Suprapubic skin (tissue), 4 donors: ENCODE data around the gene SH3BGR. TPM values are rescaled to one million over a fixed set of nuclear protein-coding genes. Genes with fewer than 3 reads are reported as not detected.

Experiments
- DNase-seq, 2 donors: peaks; one replicate each; pipeline ENCODE4 v3.0.0-alpha.2; 2019; ENCODE audit warnings: low spot score in 2 of 2
- H3K27ac ChIP-seq: fragments of 200-600 bp; sonication (generic); one replicate; pipeline ENCODE4 v1.5.1; 2019
- H3K27me3 ChIP-seq: fragments of 200-600 bp; sonication (generic); one replicate; pipeline ENCODE4 v1.5.1; 2019
- H3K36me3 ChIP-seq: fragments of 200-600 bp; sonication (generic); one replicate; pipeline ENCODE4 v1.5.1; 2019
- H3K4me1 ChIP-seq: fragments of 200-600 bp; sonication (generic); one replicate; pipeline ENCODE4 v1.5.1; 2019
- H3K4me3 ChIP-seq: fragments of 200-600 bp; sonication (generic); one replicate; pipeline ENCODE4 v1.5.1; 2019; ENCODE audit warnings: mild to moderate bottlenecking
- H3K9me3 ChIP-seq: fragments of 200-600 bp; sonication (generic); one replicate; pipeline ENCODE4 v1.5.1; 2019
- CTCF ChIP-seq, 2 donors: fragments of 200-600 bp in 1 of 2; fragments of 450-650 bp in 1 of 2; sonication (generic) in 1 of 2; IDR thresholded peaks; one replicate each; pipeline ENCODE4 v1.5.1; 2016 to 2019; ENCODE audit warnings: antibody characterized with exemption in 2 of 2, mild to moderate bottlenecking in 1 of 2, moderate library complexity in 1 of 2
- EP300 ChIP-seq: sonication (generic); formaldehyde crosslinking; IDR thresholded peaks from one replicate; pipeline ENCODE4 v1.6.1; 2017; ENCODE audit warnings: antibody characterized with exemption
- POLR2A ChIP-seq, 2 donors: fragments of 450-650 bp; IDR thresholded peaks; one replicate each; pipeline ENCODE4 v1.6.1; 2017; ENCODE audit warnings: antibody characterized with exemption in 2 of 2, mild to moderate bottlenecking in 2 of 2, moderate library complexity in 2 of 2
- POLR2AphosphoS5 ChIP-seq, 3 donors: sonication (generic); formaldehyde crosslinking; IDR thresholded peaks; one replicate each; pipeline ENCODE4 v1.6.1; 2017; ENCODE audit warnings: antibody characterized with exemption in 3 of 3
- WGBS: methylation state at CpG from one replicate; pipeline ENCODE4 v1.1.5; 2018; 5-methylcytosine and 5-hydroxymethylcytosine counted together
- total RNA-seq, 4 donors: library from RNA; depleted of rRNA; stranded (reverse); fragments of >200 nt; gene quantifications; one replicate each; pipeline ENCODE4 v1.1.0, GENCODE V29; 2016

SH3BGR gene
- total RNA-seq, 4 donors from 2014 or later: 0.64 to 1.3 (median 0.68) TPM; not detected in 1

DNA sequence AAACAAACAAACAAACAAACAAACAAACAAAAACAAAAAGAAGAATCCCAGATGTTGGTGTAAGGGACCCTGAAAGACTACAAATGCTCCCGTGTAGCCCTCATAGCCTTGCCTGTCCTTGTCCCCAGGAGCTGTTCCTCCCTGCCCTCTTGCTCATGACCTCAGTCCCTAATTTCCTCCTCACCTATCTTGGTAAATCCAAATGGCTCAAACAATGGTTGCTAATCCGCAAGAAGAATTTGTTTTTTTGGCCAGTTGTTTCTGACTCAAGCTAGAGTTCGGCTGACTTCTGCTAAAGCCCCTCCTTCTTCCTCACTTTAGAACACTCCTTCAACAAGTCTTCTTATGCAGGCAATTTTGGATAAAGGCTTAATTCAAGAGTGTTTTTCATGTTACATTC is 21.8 kb upstream of the SH3BGR start:
- TF ChIP-seq POLR2AphosphoS5 (IDR thresholded peaks at IDR 0.05): no peak
- no peak for TF ChIP-seq CTCF (IDR thresholded peaks at IDR 0.05)
- no peak for TF ChIP-seq EP300
- TF ChIP-seq POLR2A (IDR thresholded peaks at IDR 0.05): no peak
- Histone ChIP-seq H3K36me3 (no peaks in the 10 kb centered on the region), H3K27ac (no peak overlapping the region), H3K27me3 (no peaks in the 10 kb centered on the region), H3K9me3 (no peaks in the 10 kb centered on the region), H3K4me1 (no peaks in the 10 kb centered on the region), H3K4me3 (no peak overlapping the region)
- DNase-seq: no peak
- WGBS: 81% methylated on average over 3 of the region's 3 CpGs

GRCh38 chr21:39430457-39430856 is 21.3 kb upstream of the SH3BGR start:
- Histone ChIP-seq H3K27ac (no peak overlapping the region), H3K4me1 (no peaks in the 10 kb centered on the region), H3K27me3 (no peaks in the 10 kb centered on the region), H3K4me3 (no peak overlapping the region), H3K36me3 (no peaks in the 10 kb centered on the region), H3K9me3 (no peaks in the 10 kb centered on the region)
- 73% methylated on average over 4 of the region's 4 CpGs for WGBS
- no peak for TF ChIP-seq POLR2AphosphoS5 (IDR thresholded peaks at IDR 0.05)
- TF ChIP-seq EP300: no peak
- no peak for TF ChIP-seq CTCF (IDR thresholded peaks at IDR 0.05)
- no peak for TF ChIP-seq POLR2A (IDR thresholded peaks at IDR 0.05)
- DNase-seq: no peak

GRCh38 chr21:39430954-39431353 is 20.8 kb upstream of the SH3BGR start:
- Histone ChIP-seq H3K27me3 (no peaks in the 10 kb centered on the region), H3K9me3 (no peaks in the 10 kb centered on the region), H3K36me3 (no peaks in the 10 kb centered on the region), H3K4me1 (no peaks in the 10 kb centered on the region), H3K4me3 (no peak overlapping the region), H3K27ac (no peak overlapping the region)
- TF ChIP-seq EP300 (no peak), POLR2A (IDR thresholded peaks at IDR 0.05) (no peak), POLR2AphosphoS5 (IDR thresholded peaks at IDR 0.05) (no peak), CTCF (IDR thresholded peaks at IDR 0.05) (no peak)
- 86% methylated on average over 2 of the region's 2 CpGs for WGBS
- DNase-seq: no peak

DNA sequence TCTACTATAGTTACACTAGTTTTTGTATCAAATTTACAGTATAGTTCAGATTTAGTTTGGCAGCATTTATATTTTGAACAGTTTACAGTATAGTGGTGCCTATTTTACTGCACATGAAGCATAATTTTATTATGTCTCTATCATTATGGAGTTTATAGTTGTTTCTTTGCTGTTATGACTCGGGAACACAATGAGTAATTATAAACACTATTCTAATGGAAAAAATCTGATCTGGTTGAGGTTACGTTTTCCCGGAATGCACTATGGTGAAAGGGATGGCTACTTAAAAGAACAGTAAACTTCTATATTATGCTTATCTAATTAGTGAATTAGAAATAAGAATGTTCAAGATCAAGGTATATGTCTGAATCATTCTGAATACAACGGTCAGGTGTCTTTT is 16.8 kb upstream of the SH3BGR start:
- 75% methylated on average over 4 of the region's 4 CpGs for WGBS
- Histone ChIP-seq H3K27me3 (no peaks in the 10 kb centered on the region), H3K4me3 (no peak overlapping the region), H3K27ac (no peak overlapping the region), H3K36me3 (no peaks in the 10 kb centered on the region), H3K9me3 (no peaks in the 10 kb centered on the region), H3K4me1 (no peaks in the 10 kb centered on the region)
- no peak for DNase-seq
- no peak for TF ChIP-seq EP300
- TF ChIP-seq POLR2A (IDR thresholded peaks at IDR 0.05): no peak
- no peak for TF ChIP-seq CTCF (IDR thresholded peaks at IDR 0.05)
- no peak for TF ChIP-seq POLR2AphosphoS5 (IDR thresholded peaks at IDR 0.05)

GRCh38 chr21:39439232-39439631 is 12.5 kb upstream of the SH3BGR start:
- no peaks in the 10 kb centered on the region for H3K4me1 ChIP-seq
- no peak overlapping the region for H3K4me3 ChIP-seq
- H3K36me3 ChIP-seq: no peaks in the 10 kb centered on the region
- TF ChIP-seq CTCF (IDR thresholded peaks at IDR 0.05) (no peak), POLR2AphosphoS5 (IDR thresholded peaks at IDR 0.05) (no peak), POLR2A (IDR thresholded peaks at IDR 0.05) (no peak), EP300 (no peak)
- no peaks in the 10 kb centered on the region for H3K27me3 ChIP-seq
- no peak overlapping the region for H3K27ac ChIP-seq
- no peak for DNase-seq
- 50% methylated on average over 1 of the region's 1 CpG for WGBS
- no peaks in the 10 kb centered on the region for H3K9me3 ChIP-seq
